ENCODE data around the gene CAND1. TPM values are rescaled to one million over a fixed set of nuclear protein-coding genes. Genes with fewer than 3 reads are reported as not detected.

Gene CAND1
- total RNA-seq, 1 donor from 2014 or later = 206 TPM

GRCh38 chr12:67357376-67358125 is 88.4 kb downstream of the CAND1 start:
- no peaks in the 10 kb centered on the region for H3K4me1 Mint-ChIP-seq (ENCODE audit: unreplicated experiment)
- no peak overlapping the region for H3K27ac Mint-ChIP-seq (ENCODE audit: unreplicated experiment)
- TF ChIP-seq CTCF (IDR thresholded peaks at IDR 0.05; ENCODE audit: unreplicated experiment) = no peak
- H3K36me3 Mint-ChIP-seq (ENCODE audit: low read depth, unreplicated experiment) = no peaks in the 10 kb centered on the region
- no peak for DNase-seq (ENCODE audit: low spot score)
- no peaks in the 10 kb centered on the region for H3K27me3 Mint-ChIP-seq (ENCODE audit: unreplicated experiment)
- H3K9me3 Mint-ChIP-seq (ENCODE audit: unreplicated experiment) = no peaks in the 10 kb centered on the region
- H3K4me3 Mint-ChIP-seq (ENCODE audit: unreplicated experiment) = no peak overlapping the region

- no peaks in the 10 kb centered on the region for H3K36me3 Mint-ChIP-seq (ENCODE audit: low read depth, unreplicated experiment)
- H3K27ac Mint-ChIP-seq (ENCODE audit: unreplicated experiment) = no peak overlapping the region
- H3K4me3 Mint-ChIP-seq (ENCODE audit: unreplicated experiment) = no peak overlapping the region
- H3K4me1 Mint-ChIP-seq (ENCODE audit: unreplicated experiment) = no peaks in the 10 kb centered on the region
- DNase-seq (ENCODE audit: low spot score) = no peak
- no peak for TF ChIP-seq CTCF (IDR thresholded peaks at IDR 0.05; ENCODE audit: unreplicated experiment)
- H3K27me3 Mint-ChIP-seq (ENCODE audit: unreplicated experiment) = no peaks in the 10 kb centered on the region
- no peaks in the 10 kb centered on the region for H3K9me3 Mint-ChIP-seq (ENCODE audit: unreplicated experiment)
Measured at GRCh38 chr12:67358781-67359338, 89.7 kb downstream of the CAND1 start.

GRCh38 chr12:67362526-67362925 is 93.4 kb downstream of the CAND1 start:
- Mint-ChIP-seq H3K27ac (ENCODE audit: unreplicated experiment) (no peak overlapping the region), H3K36me3 (ENCODE audit: low read depth, unreplicated experiment) (no peaks in the 10 kb centered on the region), H3K4me3 (ENCODE audit: unreplicated experiment) (no peak overlapping the region), H3K27me3 (ENCODE audit: unreplicated experiment) (no peaks in the 10 kb centered on the region), H3K9me3 (ENCODE audit: unreplicated experiment) (no peaks in the 10 kb centered on the region), H3K4me1 (ENCODE audit: unreplicated experiment) (no peaks in the 10 kb centered on the region)
- no peak for DNase-seq (ENCODE audit: low spot score)
- no peak for TF ChIP-seq CTCF (IDR thresholded peaks at IDR 0.05; ENCODE audit: unreplicated experiment)

- H3K27me3 Mint-ChIP-seq (ENCODE audit: unreplicated experiment) = no peaks in the 10 kb centered on the region
- H3K36me3 Mint-ChIP-seq (ENCODE audit: low read depth, unreplicated experiment) = no peaks in the 10 kb centered on the region
- H3K27ac Mint-ChIP-seq (ENCODE audit: unreplicated experiment) = no peak overlapping the region
- no peak for DNase-seq (ENCODE audit: low spot score)
- no peak overlapping the region for H3K4me3 Mint-ChIP-seq (ENCODE audit: unreplicated experiment)
- H3K4me1 Mint-ChIP-seq (ENCODE audit: unreplicated experiment) = no peaks in the 10 kb centered on the region
- no peak for TF ChIP-seq CTCF (IDR thresholded peaks at IDR 0.05; ENCODE audit: unreplicated experiment)
- H3K9me3 Mint-ChIP-seq (ENCODE audit: unreplicated experiment) = no peaks in the 10 kb centered on the region
Measured at GRCh38 chr12:67364228-67364627, 95.1 kb downstream of the CAND1 start.

- Mint-ChIP-seq H3K27me3 (ENCODE audit: unreplicated experiment) (no peaks in the 10 kb centered on the region), H3K27ac (ENCODE audit: unreplicated experiment) (no peak overlapping the region), H3K4me1 (ENCODE audit: unreplicated experiment) (no peaks in the 10 kb centered on the region), H3K36me3 (ENCODE audit: low read depth, unreplicated experiment) (no peaks in the 10 kb centered on the region), H3K4me3 (ENCODE audit: unreplicated experiment) (no peak overlapping the region), H3K9me3 (ENCODE audit: unreplicated experiment) (no peaks in the 10 kb centered on the region)
- no peak for TF ChIP-seq CTCF (IDR thresholded peaks at IDR 0.05; ENCODE audit: unreplicated experiment)
- DNase-seq (ENCODE audit: low spot score) = no peak
Measured at GRCh38 chr12:67365131-67365530, 96.0 kb downstream of the CAND1 start.
